ENCODE data around the gene OSTF1. TPM values are rescaled to one million over a fixed set of nuclear protein-coding genes. Genes with fewer than 3 reads are reported as not detected.

OSTF1 gene
- total RNA-seq, 1 experiment from 2014 or later = 18.3 TPM

- Mint-ChIP-seq H3K4me3 (ENCODE audit: unreplicated experiment) (no peak overlapping the region), H3K4me1 (ENCODE audit: insufficient read depth, unreplicated experiment) (no peaks in the 10 kb centered on the region), H3K27me3 (ENCODE audit: insufficient read depth, unreplicated experiment) (no peaks in the 10 kb centered on the region), H3K27ac (ENCODE audit: low read depth, unreplicated experiment) (no peak overlapping the region), H3K9me3 (ENCODE audit: unreplicated experiment) (no peaks in the 10 kb centered on the region), H3K36me3 (ENCODE audit: insufficient read depth, unreplicated experiment) (peaks cover 35% of the 10 kb centered on the region)
- CTCF ChIA-PET = no interaction called here
- POLR2A ChIA-PET = no interaction called here
- TF ChIP-seq, protein P1, sequence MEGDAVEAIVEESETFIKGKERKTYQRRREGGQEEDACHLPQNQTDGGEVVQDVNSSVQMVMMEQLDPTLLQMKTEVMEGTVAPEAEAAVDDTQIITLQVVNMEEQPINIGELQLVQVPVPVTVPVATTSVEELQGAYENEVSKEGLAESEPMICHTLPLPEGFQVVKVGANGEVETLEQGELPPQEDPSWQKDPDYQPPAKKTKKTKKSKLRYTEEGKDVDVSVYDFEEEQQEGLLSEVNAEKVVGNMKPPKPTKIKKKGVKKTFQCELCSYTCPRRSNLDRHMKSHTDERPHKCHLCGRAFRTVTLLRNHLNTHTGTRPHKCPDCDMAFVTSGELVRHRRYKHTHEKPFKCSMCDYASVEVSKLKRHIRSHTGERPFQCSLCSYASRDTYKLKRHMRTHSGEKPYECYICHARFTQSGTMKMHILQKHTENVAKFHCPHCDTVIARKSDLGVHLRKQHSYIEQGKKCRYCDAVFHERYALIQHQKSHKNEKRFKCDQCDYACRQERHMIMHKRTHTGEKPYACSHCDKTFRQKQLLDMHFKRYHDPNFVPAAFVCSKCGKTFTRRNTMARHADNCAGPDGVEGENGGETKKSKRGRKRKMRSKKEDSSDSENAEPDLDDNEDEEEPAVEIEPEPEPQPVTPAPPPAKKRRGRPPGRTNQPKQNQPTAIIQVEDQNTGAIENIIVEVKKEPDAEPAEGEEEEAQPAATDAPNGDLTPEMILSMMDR (IDR thresholded peaks at IDR 0.05; ENCODE audit: unreplicated experiment) = no peak
- no peak for DNase-seq (ENCODE audit: unreplicated experiment)
- intact Hi-C loops (cut with micrococcal nuclease) = no loop called here
- no TSS peak for BruUV-seq (replicated peaks)
Measured at GRCh38 chr9:75139201-75139600, 50.9 kb downstream of the OSTF1 start.

DNA sequence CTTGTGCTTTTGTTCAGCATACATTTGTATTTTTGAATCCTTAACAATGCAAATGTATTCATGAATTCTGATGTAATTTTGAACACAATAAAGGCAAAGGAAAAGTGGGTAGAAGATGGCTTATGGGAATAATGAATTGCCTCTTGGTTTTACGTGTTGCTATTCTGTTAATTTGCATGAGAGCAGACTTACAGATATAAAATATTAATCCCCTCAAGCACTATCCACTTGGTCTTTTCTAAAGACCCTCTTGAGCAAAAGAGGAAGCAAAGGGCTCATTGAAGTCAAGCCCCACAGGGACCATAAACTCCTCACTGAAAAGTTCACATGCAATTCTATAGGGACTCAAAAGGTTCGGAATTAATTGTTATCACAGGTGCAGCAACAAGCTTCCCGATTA, 51.9 kb downstream of the OSTF1 start:
- DNase-seq (ENCODE audit: unreplicated experiment) = no peak
- no peaks in the 10 kb centered on the region for H3K27me3 Mint-ChIP-seq (ENCODE audit: insufficient read depth, unreplicated experiment)
- H3K9me3 Mint-ChIP-seq (ENCODE audit: unreplicated experiment) = peaks cover 10% of the 10 kb centered on the region
- H3K4me1 Mint-ChIP-seq (ENCODE audit: insufficient read depth, unreplicated experiment) = no peaks in the 10 kb centered on the region
- no peak overlapping the region for H3K27ac Mint-ChIP-seq (ENCODE audit: low read depth, unreplicated experiment)
- intact Hi-C loops (cut with micrococcal nuclease) = no loop called here
- ChIA-PET CTCF (no interaction called here), POLR2A (interaction anchor here (1.3 kb wide), 1 partner anchor 22 kb away, joined by 3 read pairs; no protein-coding TSS in a partner anchor)
- TF ChIP-seq, protein P1 (IDR thresholded peaks at IDR 0.05; ENCODE audit: unreplicated experiment) = no peak
- peaks cover 32% of the 10 kb centered on the region for H3K36me3 Mint-ChIP-seq (ENCODE audit: insufficient read depth, unreplicated experiment)
- H3K4me3 Mint-ChIP-seq (ENCODE audit: unreplicated experiment) = no peak overlapping the region
- no TSS peak for BruUV-seq (replicated peaks)

- H3K27ac Mint-ChIP-seq (ENCODE audit: low read depth, unreplicated experiment) = no peak overlapping the region
- no peak overlapping the region for H3K4me3 Mint-ChIP-seq (ENCODE audit: unreplicated experiment)
- POLR2A ChIA-PET = interaction anchor here (1.0 kb wide), 1 partner anchor 8 kb away, joined by 3 read pairs; no protein-coding TSS in a partner anchor
- TF ChIP-seq, protein P1 (IDR thresholded peaks at IDR 0.05; ENCODE audit: unreplicated experiment) = no peak
- no peak for DNase-seq (ENCODE audit: unreplicated experiment)
- no peaks in the 10 kb centered on the region for H3K27me3 Mint-ChIP-seq (ENCODE audit: insufficient read depth, unreplicated experiment)
- no peaks in the 10 kb centered on the region for H3K4me1 Mint-ChIP-seq (ENCODE audit: insufficient read depth, unreplicated experiment)
- H3K9me3 Mint-ChIP-seq (ENCODE audit: unreplicated experiment) = peaks cover 12% of the 10 kb centered on the region
- CTCF ChIA-PET = interaction anchor here (0.6 to 0.9 kb wide), 2 partner anchors 14 to 126 kb away, joined by 4 read pairs; no protein-coding TSS in a partner anchor
- H3K36me3 Mint-ChIP-seq (ENCODE audit: insufficient read depth, unreplicated experiment) = peaks cover 30% of the 10 kb centered on the region
- BruUV-seq (replicated peaks) = no TSS peak
- intact Hi-C loops (cut with micrococcal nuclease) = no loop called here
Measured at GRCh38 chr9:75142202-75142601, 53.9 kb downstream of the OSTF1 start.

GRCh38 chr9:75146229-75146628, 57.9 kb downstream of the OSTF1 start:
- H3K27me3 Mint-ChIP-seq (ENCODE audit: insufficient read depth, unreplicated experiment) = no peaks in the 10 kb centered on the region
- H3K27ac Mint-ChIP-seq (ENCODE audit: low read depth, unreplicated experiment) = no peak overlapping the region
- ChIA-PET CTCF (interaction anchor here (0.6 to 2.0 kb wide), 5 partner anchors 14 to 1502 kb away, joined by 3 to 7 read pairs (median 4); no protein-coding TSS in a partner anchor), POLR2A (interaction anchor here (1.1 kb wide), 1 partner anchor 25 kb away, joined by 3 read pairs; no protein-coding TSS in a partner anchor)
- H3K36me3 Mint-ChIP-seq (ENCODE audit: insufficient read depth, unreplicated experiment) = peaks cover 33% of the 10 kb centered on the region
- no peak for DNase-seq (ENCODE audit: unreplicated experiment)
- peaks cover 12% of the 10 kb centered on the region for H3K9me3 Mint-ChIP-seq (ENCODE audit: unreplicated experiment)
- H3K4me3 Mint-ChIP-seq (ENCODE audit: unreplicated experiment) = no peak overlapping the region
- BruUV-seq (replicated peaks) = no TSS peak
- no peaks in the 10 kb centered on the region for H3K4me1 Mint-ChIP-seq (ENCODE audit: insufficient read depth, unreplicated experiment)
- intact Hi-C loops (cut with micrococcal nuclease) = no loop called here
- TF ChIP-seq, protein P1 (IDR thresholded peaks at IDR 0.05; ENCODE audit: unreplicated experiment) = no peak
